ENCODE data around the gene HEATR9. TPM values are rescaled to one million over a fixed set of nuclear protein-coding genes. Genes with fewer than 3 reads are reported as not detected.

HEATR9 gene
- total and polyA plus RNA-seq, 4 donors = not detected

DNA sequence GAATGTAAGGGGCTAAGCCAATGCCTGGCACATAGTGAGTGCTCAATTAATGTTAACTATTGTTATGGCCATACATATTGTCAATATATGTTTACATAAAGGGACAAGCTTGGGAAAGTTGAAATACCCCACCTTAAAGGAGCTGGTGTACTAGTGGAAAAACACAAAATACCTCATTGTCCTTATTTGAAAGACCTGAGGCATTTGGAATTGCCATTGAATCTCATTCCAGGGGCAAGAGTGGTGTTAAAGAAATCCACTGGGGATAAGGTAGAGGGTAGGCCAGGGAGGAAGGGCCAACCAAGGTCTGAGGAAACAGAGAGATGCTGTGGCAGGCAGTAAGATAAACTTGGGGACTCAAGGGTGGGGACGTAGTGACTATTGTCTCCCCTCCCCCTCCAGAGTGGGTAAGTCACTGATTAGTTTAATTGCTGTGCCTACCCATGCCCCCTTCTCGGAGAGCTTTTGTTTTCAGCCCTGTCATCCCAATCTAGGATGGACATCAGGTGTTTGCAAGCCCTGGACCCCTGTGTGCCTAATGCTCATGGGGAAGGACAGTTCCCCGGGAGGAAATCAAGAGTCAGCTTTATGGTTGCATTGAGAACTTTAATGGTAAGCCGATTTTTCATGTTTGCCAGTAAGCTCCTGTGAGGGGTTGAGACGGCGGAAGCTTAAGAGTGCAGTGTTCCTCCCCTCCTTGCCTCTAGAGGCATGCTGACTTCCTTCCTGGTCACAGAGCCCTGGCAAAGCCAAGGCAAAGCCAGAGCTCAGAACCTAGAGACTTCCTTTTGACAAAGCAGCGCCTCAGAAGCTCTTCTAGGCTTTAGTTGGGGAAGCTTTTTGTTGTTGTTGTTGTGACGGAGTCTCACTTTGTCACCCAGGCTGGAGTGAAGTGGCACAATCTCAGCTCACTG is 2.5 kb upstream of the HEATR9 start:
- 84 to 86% methylated on average over 8 of the region's 8 CpGs for WGBS, 2 donors
- intact Hi-C loops (cut with DNase I) = no loop called here
- Histone ChIP-seq H3K9me3 (ENCODE audit: control insufficient read depth, low read length) (no peaks in the 10 kb centered on the region), H3K27ac (ENCODE audit: low read depth in 1 of 2, low read length in 2 of 2) (no peak overlapping the region), H3K4me1 (ENCODE audit: control insufficient read depth in 1 of 2, insufficient read depth in 2 of 2, low read length in 2 of 2) (no peaks in the 10 kb centered on the region), H3K4me3 (ENCODE audit: low read length in 2 of 2) (no peak overlapping the region), H3K27me3 (ENCODE audit: control insufficient read depth in 1 of 2, insufficient read depth in 2 of 2, low read length in 1 of 2) (no peaks in the 10 kb centered on the region), H3K36me3 (ENCODE audit: control insufficient read depth in 1 of 2, insufficient read depth in 2 of 2, low read length in 1 of 2) (no peaks in the 10 kb centered on the region)
- ATAC-seq (ENCODE audit: low FRiP score) (peak; percentile 33), DNase-seq (peak in 1 of 2 donors; percentile 48)

DNA sequence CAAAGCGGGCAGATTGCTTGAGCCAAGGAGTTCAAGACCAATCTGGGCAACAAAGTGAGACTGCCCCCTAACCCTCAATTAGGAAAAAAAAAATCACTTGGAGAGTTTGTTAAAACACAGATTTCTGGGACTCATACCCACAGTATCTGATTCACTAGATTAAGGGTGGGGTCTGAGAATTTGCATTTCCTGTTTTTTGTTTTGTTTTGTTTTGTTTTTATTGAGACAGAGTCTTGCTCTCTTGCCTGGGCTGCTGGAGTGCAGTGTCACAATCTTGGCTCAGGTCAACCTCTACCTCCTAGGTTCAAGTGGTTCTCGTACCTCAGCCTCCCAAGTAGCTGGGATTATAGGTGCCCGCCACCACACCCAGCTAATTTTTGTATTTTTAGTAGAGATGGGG is 1.1 kb downstream of the HEATR9 start:
- Histone ChIP-seq H3K27ac (ENCODE audit: low read depth in 1 of 2, low read length in 2 of 2) (no peak overlapping the region), H3K36me3 (ENCODE audit: control insufficient read depth in 1 of 2, insufficient read depth in 2 of 2, low read length in 1 of 2) (no peaks in the 10 kb centered on the region), H3K4me1 (ENCODE audit: control insufficient read depth in 1 of 2, insufficient read depth in 2 of 2, low read length in 2 of 2) (no peaks in the 10 kb centered on the region), H3K9me3 (ENCODE audit: control insufficient read depth, low read length) (no peaks in the 10 kb centered on the region), H3K4me3 (ENCODE audit: low read length in 2 of 2) (no peak overlapping the region), H3K27me3 (ENCODE audit: control insufficient read depth in 1 of 2, insufficient read depth in 2 of 2, low read length in 1 of 2) (no peaks in the 10 kb centered on the region)
- ATAC-seq (ENCODE audit: low FRiP score) (no peak), DNase-seq (no peak)
- intact Hi-C loops (cut with DNase I) = no loop called here
- 96 to 99% methylated on average over 3 of the region's 3 CpGs for WGBS, 2 donors

DNA sequence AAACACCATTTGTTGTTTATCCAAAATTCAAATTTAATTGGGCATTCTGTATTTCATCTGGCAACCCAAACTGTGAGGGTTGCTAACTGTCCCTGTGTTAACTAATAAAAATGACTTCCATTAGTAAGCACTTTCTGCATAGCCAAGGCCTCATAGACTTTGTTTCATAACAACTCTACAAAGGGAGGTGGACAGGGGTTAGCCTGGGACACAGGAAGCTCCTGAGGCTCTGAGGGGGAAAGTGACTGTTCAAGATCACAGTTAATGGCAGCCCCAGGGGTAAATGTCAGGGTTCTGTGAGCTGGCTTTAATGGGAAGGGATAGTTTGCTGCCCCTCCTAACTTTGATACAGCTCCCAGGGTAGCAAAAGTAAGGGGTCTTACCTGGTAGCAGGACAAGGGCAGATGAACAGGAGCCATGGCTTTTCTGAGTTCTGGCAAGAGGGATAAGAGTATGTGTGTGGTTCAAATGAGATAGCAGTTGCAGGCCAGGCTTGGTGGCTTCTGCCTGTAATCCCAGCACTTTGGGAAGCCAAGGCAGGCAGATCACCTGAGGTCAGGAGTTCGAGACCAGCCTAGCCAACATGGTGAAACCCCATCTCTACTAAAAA is 2.2 kb downstream of the HEATR9 start:
- intact Hi-C loops (cut with DNase I) = no loop called here
- no peak for ATAC-seq (ENCODE audit: low FRiP score)
- Histone ChIP-seq H3K27me3 (ENCODE audit: control insufficient read depth in 1 of 2, insufficient read depth in 2 of 2, low read length in 1 of 2) (no peaks in the 10 kb centered on the region), H3K27ac (ENCODE audit: low read depth in 1 of 2, low read length in 2 of 2) (no peak overlapping the region), H3K4me3 (ENCODE audit: low read length in 2 of 2) (no peak overlapping the region), H3K9me3 (ENCODE audit: control insufficient read depth, low read length) (no peaks in the 10 kb centered on the region), H3K4me1 (ENCODE audit: control insufficient read depth in 1 of 2, insufficient read depth in 2 of 2, low read length in 2 of 2) (no peaks in the 10 kb centered on the region), H3K36me3 (ENCODE audit: control insufficient read depth in 1 of 2, insufficient read depth in 2 of 2, low read length in 1 of 2) (no peaks in the 10 kb centered on the region)
- no peak for DNase-seq
- WGBS, 2 donors = 98 to 100% methylated on average over 1 of the region's 1 CpG

DNA sequence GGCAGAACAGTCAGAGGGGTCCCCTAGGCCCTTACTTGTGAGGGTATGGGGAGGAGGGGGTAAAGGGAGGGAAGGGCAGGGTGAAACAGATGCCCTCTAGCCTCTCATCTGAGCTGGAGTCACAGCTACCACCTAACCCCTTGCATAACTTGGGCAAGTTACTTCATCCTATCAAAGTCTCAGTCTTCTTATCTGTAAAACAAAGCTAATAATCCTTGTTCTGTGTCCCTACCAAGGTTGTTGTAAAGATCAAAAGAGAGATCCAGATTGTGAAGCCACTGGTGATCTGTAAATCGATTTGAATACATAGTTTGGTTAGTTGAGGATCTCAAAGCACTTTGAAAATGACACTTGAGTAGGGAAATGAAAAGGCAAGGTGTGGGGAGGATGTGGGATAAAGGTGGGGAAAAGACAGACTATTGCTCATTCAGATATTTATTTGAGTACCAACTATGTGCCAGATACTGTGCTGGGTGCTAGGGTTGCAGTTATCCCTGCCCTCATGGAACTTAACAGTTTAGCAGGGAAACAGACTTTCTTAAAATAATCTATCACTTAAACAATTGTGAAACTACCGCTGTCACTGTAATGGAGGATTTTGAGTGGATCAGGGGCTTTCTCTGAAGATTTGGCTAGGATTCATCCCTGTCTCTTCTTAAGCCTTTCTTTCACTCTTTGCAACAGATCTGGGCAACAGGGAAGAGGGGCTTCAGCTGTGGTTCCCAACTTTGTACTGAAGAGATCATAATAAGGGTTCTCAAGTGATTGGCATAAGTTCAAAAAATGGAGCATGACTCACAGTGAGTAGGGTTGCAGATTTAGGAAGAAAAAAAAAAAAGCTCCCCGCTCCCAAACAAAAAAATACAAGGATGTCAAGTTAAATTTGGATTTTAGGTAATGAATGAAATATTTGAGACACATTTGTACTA is 3.0 kb downstream of the HEATR9 start:
- ATAC-seq (ENCODE audit: low FRiP score) = no peak
- no peaks in the 10 kb centered on the region for H3K9me3 ChIP-seq (ENCODE audit: control insufficient read depth, low read length)
- no peak overlapping the region for H3K4me3 ChIP-seq (ENCODE audit: low read length in 2 of 2)
- intact Hi-C loops (cut with DNase I) = no loop called here
- no peaks in the 10 kb centered on the region for H3K4me1 ChIP-seq (ENCODE audit: control insufficient read depth in 1 of 2, insufficient read depth in 2 of 2, low read length in 2 of 2)
- H3K36me3 ChIP-seq (ENCODE audit: control insufficient read depth in 1 of 2, insufficient read depth in 2 of 2, low read length in 1 of 2) = no peaks in the 10 kb centered on the region
- no peak for DNase-seq
- H3K27ac ChIP-seq (ENCODE audit: low read depth in 1 of 2, low read length in 2 of 2) = no peak overlapping the region
- 60 to 63% methylated on average over 3 of the region's 3 CpGs for WGBS, 2 donors
- H3K27me3 ChIP-seq (ENCODE audit: control insufficient read depth in 1 of 2, insufficient read depth in 2 of 2, low read length in 1 of 2) = no peaks in the 10 kb centered on the region

DNA sequence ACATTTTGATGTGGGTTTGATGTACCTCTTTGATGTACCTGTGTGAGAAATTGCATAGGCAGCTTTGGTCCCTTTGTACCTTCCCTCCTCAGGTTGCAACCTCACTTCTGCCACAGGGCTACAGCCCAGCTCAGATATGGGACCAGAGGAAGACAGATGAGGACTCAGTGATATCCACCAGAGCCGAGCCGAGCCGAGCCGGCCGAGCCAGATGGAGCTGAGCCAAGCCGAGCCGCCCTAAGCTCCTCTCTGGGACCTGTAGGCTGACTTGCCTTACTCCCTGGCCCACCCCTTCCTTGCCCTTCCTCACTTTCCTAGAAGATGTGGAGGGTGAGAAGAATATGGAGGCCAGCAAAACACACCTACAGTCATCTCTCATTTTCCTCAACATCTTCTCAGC is 3.8 kb downstream of the HEATR9 start:
- ATAC-seq (ENCODE audit: low FRiP score) = no peak

DNA sequence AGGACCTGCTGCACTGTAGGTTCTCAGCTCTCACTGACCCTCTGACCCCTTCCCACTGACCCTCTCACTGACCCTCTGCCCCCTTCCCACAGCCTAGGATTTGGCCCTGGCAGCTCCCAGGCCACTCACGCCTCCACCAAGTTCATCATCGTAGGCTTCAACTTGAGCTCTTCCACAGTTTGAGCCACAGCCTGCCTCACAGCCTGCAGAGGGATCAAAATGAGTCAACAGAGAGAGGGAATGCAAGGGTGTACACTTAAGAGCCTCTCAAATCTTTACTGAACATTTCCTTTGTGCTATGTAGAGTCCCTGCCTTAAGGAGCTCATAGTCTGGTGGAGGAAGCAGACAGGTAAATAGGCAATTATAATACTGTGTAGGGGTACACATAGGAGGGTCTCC is 12.1 kb downstream of the HEATR9 start:
- Histone ChIP-seq H3K27me3 (ENCODE audit: control insufficient read depth in 1 of 2, insufficient read depth in 2 of 2, low read length in 1 of 2) (no peaks in the 10 kb centered on the region), H3K4me3 (ENCODE audit: low read length in 2 of 2) (no peak overlapping the region), H3K4me1 (ENCODE audit: control insufficient read depth in 1 of 2, insufficient read depth in 2 of 2, low read length in 2 of 2) (no peaks in the 10 kb centered on the region), H3K27ac (ENCODE audit: low read depth in 1 of 2, low read length in 2 of 2) (no peak overlapping the region), H3K36me3 (ENCODE audit: control insufficient read depth in 1 of 2, insufficient read depth in 2 of 2, low read length in 1 of 2) (no peaks in the 10 kb centered on the region), H3K9me3 (ENCODE audit: control insufficient read depth, low read length) (no peaks in the 10 kb centered on the region)
- ATAC-seq (ENCODE audit: low FRiP score) (no peak), DNase-seq (no peak)
- WGBS, 2 donors = 87 to 93% methylated on average over 2 of the region's 2 CpGs
- intact Hi-C loops (cut with DNase I) = no loop called here

More for the DNA sequence above, 3.8 kb downstream of the HEATR9 start:
- no peak for DNase-seq
- Histone ChIP-seq H3K4me3 (ENCODE audit: low read length in 2 of 2) (no peak overlapping the region), H3K36me3 (ENCODE audit: control insufficient read depth in 1 of 2, insufficient read depth in 2 of 2, low read length in 1 of 2) (no peaks in the 10 kb centered on the region), H3K4me1 (ENCODE audit: control insufficient read depth in 1 of 2, insufficient read depth in 2 of 2, low read length in 2 of 2) (no peaks in the 10 kb centered on the region), H3K27me3 (ENCODE audit: control insufficient read depth in 1 of 2, insufficient read depth in 2 of 2, low read length in 1 of 2) (no peaks in the 10 kb centered on the region), H3K9me3 (ENCODE audit: control insufficient read depth, low read length) (no peaks in the 10 kb centered on the region), H3K27ac (ENCODE audit: low read depth in 1 of 2, low read length in 2 of 2) (no peak overlapping the region)
- intact Hi-C loops (cut with DNase I) = no loop called here
- WGBS, 2 donors = 80 to 86% methylated on average over 7 of the region's 7 CpGs

DNA sequence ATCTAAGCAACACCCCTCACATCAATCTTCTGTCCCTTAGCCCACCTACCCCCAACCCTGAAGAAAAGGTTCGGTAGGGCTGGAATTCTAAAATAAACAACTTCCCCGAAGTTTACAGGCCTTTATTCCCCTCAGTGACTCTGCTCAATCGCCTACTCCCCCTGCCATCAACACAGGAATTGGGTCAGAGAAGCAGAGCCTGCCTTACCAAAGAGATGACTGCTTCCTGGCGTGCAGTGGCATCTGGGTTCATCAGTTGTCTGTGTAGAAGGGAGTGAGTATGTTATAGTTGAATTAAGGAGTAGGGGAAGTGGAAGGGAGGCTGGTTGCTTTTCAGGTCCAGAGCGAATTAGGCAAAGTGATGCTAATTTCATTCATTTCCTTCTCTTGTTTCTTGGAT is 12.7 kb downstream of the HEATR9 start:
- no peaks in the 10 kb centered on the region for H3K36me3 ChIP-seq (ENCODE audit: control insufficient read depth in 1 of 2, insufficient read depth in 2 of 2, low read length in 1 of 2)
- H3K4me3 ChIP-seq (ENCODE audit: low read length in 2 of 2) = no peak overlapping the region
- intact Hi-C loops (cut with DNase I) = no loop called here
- ATAC-seq (ENCODE audit: low FRiP score) (no peak), DNase-seq (no peak)
- 56 to 59% methylated on average over 5 of the region's 5 CpGs for WGBS, 2 donors
- no peaks in the 10 kb centered on the region for H3K4me1 ChIP-seq (ENCODE audit: control insufficient read depth in 1 of 2, insufficient read depth in 2 of 2, low read length in 2 of 2)
- H3K27me3 ChIP-seq (ENCODE audit: control insufficient read depth in 1 of 2, insufficient read depth in 2 of 2, low read length in 1 of 2) = no peaks in the 10 kb centered on the region
- no peaks in the 10 kb centered on the region for H3K9me3 ChIP-seq (ENCODE audit: control insufficient read depth, low read length)
- no peak overlapping the region for H3K27ac ChIP-seq (ENCODE audit: low read depth in 1 of 2, low read length in 2 of 2)

DNA sequence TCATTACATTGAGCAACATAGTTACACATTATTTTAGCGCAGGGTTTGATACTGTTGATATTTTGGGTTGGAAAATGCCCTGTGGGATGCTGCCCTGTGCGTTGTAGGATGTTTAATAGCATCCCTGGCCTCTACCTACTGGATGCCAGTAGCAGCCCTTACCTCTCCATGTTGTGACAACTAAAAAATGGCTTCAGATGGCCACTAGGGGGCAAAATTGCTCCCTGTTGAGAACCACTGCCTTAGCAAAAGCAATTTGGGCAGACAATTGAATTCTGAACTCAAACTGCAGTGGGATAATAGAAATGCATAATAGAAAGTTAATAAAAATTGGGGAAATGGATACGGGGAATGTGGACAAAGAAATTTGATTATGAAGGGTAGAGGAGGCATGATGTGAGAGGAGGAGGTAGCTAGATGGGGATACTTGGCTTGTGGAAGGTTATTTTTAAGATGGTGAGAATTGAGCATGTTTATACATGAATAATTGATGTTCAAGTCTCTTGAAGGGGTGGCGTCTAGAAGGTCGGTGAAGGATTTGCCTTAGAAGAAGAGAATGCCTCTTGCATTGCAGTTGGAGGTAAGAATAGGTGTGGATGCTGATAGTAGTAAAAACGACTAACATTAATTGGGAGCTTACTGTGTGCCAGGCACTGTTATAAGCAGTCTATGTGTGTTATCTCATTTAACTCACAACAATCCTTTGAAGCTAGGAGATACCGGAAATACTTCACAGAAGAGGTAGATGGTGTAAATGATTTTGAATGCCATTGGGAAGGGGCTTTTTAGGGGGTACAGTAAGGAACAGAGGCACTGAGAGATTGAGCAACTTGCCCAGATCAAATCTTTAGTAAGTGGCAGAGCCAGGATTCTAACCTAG is 19.0 kb downstream of the HEATR9 start:
- H3K4me1 ChIP-seq (ENCODE audit: control insufficient read depth in 1 of 2, insufficient read depth in 2 of 2, low read length in 2 of 2) = no peaks in the 10 kb centered on the region
- intact Hi-C loops (cut with DNase I) = no loop called here
- no peak overlapping the region for H3K27ac ChIP-seq (ENCODE audit: low read depth in 1 of 2, low read length in 2 of 2)
- WGBS, 2 donors = 61 to 64% methylated on average over 7 of the region's 7 CpGs
- H3K9me3 ChIP-seq (ENCODE audit: control insufficient read depth, low read length) = no peaks in the 10 kb centered on the region
- peaks cover 5 to 9% of the 10 kb centered on the region in 2 donors for H3K36me3 ChIP-seq (ENCODE audit: control insufficient read depth in 1 of 2, insufficient read depth in 2 of 2, low read length in 1 of 2)
- H3K4me3 ChIP-seq (ENCODE audit: low read length in 2 of 2) = no peak overlapping the region
- ATAC-seq (ENCODE audit: low FRiP score) (no peak), DNase-seq (no peak)
- H3K27me3 ChIP-seq (ENCODE audit: control insufficient read depth in 1 of 2, insufficient read depth in 2 of 2, low read length in 1 of 2) = no peaks in the 10 kb centered on the region

Measured in aorta (tissue), 5 donors.